ENCODE data around the gene KIF14.

Gene KIF14

DNA sequence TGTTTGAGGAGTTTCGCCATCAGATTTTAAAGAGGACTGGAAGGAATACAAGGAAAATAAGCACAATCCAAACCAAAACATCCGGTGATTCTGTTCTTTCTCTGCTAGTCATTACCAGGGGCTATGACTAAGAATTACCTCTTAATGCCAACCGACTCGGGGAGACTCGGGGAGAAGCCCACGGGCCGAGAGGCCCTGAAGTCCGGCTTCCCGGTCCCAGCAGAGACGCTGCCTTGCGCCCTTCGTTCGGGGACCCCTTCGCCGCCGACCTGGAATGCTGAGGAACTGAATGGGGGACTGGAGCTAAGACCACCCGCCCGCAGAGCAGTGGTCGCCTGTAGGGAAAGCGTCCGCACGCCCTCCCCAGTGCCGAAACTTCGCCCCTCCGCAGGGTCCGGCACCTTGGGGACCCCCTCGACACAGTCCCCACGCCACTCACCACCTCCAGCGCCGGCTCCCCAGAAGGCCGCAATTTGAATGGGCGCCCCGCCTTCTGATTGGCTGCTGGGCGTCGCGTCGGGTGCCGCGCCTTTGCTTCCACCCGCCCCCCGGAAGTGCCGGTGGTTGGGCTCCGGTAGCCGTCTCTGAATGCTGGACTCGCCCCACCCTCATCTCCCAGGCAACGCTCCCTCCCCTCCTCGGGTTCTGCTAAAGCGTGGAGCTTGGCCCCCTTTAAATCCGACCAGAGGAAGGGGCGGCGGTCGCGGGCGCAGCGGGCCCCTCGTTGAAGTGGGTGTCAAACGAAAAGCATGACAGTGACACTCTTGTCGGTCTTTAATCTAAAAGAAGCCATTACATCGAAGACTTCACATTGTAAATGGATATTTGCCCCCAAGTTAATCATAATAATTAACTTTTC is at the start of gene KIF14:
KIF14 (minus strand) TSS at position 479 of the 859 bp plus-strand sequence. CDS start 2,028 bp downstream, outside the sequence.
- DNase-seq (ENCODE audit: low read depth) = peak; percentile 79

GRCh38 chr1:200669314-200670241 is 49.0 kb upstream of the KIF14 start, which contains the start of gene DDX59:
Gene DDX59, minus strand, starts transcription at chr1:200669907. Its CDS starts 3,167 bp downstream, at chr1:200666740.
- peak; percentile 86 for DNase-seq (ENCODE audit: low read depth)

GRCh38 chr1:200668514-200669313 is 48.2 kb upstream of the KIF14 start:
- no peak for DNase-seq (ENCODE audit: low read depth)

DNA sequence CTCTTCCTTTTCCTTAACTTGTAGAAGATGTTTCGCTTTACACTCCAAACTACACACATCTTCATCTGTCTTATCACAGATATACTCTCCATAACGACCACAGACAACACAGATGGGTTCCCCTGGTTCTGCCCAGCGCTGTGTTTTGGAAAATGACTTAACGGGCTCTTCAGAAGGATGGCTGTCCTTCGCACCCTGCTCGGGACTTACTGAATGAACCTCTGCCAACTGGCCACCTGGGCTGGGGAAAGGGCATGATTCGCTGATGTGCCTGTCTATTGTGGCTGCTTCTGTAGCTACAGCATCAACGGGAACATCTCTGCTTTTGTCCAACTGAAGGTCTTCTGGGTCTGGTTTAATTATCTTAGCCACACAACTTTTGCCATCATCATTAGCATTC is 45.8 kb upstream of the KIF14 start:
- DNase-seq (ENCODE audit: low read depth) = no peak

DNA sequence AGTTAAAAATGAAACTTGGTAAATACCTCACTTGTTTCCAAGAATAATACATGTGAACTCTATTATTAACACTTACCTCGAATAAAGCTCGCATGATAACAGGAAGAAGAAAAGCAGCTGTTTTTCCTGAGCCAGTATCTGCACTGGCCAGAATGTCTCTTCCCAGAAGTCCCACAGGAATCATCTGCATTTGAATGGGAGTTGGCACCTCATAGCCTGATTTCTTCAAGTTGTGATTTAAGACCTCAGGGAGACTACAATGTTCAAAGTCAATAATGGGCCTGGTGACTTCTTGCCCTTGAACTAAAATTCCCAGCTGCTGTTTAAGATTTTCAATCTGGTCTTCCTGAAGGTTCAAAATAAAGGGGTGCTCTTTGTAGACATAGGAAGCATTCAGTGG is 45.3 kb upstream of the KIF14 start:
- no peak for DNase-seq (ENCODE audit: low read depth)

DNA sequence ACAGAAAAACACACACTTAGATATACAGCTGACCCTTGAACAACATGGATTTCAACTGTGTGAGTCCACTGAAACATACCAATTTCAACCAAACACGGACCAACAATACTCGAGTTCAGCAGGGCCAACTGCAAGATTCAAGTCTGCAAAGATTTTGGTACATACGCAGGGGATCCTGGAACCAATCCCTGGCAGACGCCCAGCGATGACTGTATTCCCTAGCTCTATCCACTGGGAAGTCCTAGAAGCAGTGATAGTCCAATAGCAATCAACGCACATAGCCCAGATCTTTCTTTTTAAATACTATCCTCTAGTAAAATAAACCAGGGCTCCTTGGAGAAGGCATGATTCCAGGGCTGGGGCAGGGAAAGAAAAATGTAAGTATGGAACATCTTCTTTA is 40.2 kb upstream of the KIF14 start:
- DNase-seq (ENCODE audit: low read depth) = no peak

DNA sequence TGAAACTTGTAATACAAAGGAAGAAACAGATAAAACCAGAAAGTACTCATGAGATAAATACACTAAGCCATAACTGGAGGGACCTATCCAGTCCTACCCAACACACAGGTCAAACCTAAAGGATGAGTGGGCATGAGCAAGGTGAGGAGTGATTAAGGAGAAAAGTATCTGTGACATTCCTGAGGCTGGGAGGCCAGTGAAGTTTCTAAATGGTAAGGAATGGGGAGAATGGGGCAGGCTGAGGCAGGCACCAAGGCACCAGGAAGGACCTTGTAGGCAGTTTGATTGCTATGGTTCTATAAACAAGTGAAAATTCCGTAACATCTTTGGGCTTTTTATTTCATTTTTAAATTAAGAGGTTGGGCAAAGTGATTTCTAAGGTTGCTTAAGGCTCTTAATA is 38.7 kb upstream of the KIF14 start:
- DNase-seq (ENCODE audit: low read depth) = no peak

GRCh38 chr1:200658037-200658818 is 37.7 kb upstream of the KIF14 start:
- DNase-seq (ENCODE audit: low read depth) = no peak

- DNase-seq (ENCODE audit: low read depth) = no peak
Measured at GRCh38 chr1:200654660-200655059, 34.1 kb upstream of the KIF14 start.

- no peak for DNase-seq (ENCODE audit: low read depth)
Measured at GRCh38 chr1:200653022-200653462, 32.5 kb upstream of the KIF14 start.

DNA sequence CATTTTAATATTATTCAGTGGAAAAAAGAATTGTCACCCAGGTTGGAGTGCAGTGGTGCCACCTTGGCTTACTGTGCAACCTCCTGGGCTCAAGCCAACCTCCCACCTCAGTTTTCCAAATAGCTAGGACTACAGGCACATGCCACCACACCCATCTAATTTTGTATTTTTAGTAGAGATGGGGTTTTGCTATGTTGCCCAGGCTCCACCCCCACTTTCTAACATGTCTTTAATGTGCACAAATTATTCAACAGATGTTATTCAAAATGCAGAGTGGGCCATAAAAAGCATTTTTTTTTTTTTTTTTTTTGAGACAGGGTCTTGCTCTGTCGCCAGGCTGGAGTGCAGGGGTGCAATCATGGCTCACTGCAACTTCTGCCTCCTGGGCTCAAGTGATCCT is 31.8 kb upstream of the KIF14 start:
- no peak for DNase-seq (ENCODE audit: low read depth)

DNA sequence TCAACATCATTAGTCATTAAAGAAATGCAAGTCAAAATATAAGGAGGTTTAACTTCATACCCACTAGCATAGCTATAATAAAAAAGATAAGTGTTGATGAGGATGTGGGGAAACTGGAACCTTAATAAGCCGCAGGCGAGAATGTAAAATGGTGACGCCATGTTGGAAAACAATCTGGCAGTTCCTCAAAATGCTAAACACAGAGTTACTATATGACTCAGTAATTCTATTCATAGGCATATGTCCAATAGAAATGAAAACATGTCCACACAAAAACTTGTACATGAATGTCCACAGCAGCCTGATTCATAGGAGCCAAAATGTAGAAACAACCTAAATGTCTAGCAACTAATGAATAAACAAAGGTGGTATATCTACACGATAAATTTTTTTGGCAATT is 26.0 kb upstream of the KIF14 start:
- DNase-seq (ENCODE audit: low read depth) = no peak

DNA sequence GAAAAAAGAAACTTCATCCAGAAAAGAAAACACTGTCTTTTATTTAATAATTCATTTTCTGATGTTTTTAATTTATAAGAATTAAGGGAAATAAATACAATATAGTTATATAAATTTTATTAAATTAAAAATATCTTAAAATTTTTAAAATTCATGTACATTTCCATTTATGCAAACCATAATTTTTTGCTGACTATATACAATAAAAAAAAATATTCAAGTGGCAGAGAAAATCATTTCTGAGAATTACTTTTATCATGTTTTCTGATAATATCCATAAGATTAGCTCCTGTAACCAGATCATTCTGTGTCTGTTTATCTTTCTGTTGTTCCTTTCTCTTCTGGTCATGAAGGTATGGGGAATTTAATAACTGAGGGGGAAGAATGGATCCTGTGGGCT is 23.5 kb upstream of the KIF14 start:
- DNase-seq (ENCODE audit: low read depth) = no peak

DNA sequence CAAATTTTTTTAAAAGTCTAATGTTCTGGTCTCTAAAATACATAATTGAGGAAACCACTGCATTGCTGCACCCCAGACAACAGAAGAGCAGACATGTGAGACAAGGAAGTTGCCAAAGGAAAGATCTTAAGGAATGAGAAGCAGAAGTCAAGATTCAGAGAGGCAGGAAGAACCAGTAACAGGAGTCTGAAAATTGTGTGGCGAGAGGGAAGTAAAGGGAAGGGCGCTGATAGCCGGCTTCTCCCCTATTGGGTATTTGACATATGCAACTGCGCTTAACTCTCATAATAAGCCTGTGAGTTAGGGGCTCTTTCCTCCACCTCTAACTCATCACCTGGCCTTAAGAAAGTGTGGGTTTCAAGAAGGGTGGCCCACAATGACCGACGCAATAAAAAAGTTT is 21.9 kb upstream of the KIF14 start:
- DNase-seq (ENCODE audit: low read depth) = no peak

- no peak for DNase-seq (ENCODE audit: low read depth)
Measured at GRCh38 chr1:200640963-200641401, 20.4 kb upstream of the KIF14 start.

- no peak for DNase-seq (ENCODE audit: low read depth)
Measured at GRCh38 chr1:200640373-200640962, 19.9 kb upstream of the KIF14 start.

DNA sequence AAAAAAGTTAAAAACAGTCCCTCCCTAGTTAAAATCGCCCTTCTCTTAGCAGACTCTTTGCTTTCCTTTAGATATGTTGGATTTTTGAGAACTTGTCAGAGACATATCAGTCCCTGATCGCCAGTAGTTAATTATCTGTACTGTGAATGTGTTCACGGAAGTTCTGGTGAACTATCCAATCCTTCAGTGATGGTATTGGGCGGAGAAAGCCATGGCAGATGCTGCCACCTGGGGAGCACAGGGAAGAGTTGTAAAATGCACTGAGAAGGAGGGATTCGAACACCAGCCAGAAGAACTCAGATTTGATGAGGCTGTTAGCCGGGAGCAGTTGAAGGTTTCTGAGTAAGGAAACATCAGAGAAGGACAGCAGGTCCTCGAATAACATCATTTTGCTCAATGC is 17.5 kb upstream of the KIF14 start:
- no peak for DNase-seq (ENCODE audit: low read depth)

DNA sequence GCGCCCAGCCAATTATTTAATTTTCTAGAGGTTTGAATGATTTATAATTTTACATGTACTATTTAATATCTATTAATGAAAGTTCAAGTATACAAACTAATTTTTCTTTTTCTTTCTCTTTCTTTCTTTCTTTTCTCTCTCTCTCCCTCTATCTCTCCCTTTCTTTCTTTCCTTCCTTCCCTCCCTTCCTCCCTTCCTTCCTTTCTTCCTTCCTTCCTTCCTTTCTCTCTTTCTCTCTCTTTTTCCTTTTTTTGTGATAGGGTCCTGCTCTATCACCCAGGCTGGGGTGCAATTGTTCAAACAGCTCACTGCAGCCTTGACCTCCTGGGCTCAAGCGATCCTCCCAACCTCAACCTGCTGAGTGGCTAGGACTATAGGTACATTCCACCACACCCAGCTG is 16.1 kb upstream of the KIF14 start:
- no peak for DNase-seq (ENCODE audit: low read depth)

- no peak for DNase-seq (ENCODE audit: low read depth)
Measured at GRCh38 chr1:200634261-200635122, 13.9 kb upstream of the KIF14 start.

- no peak for DNase-seq (ENCODE audit: low read depth)
Measured at GRCh38 chr1:200631375-200631774, 10.8 kb upstream of the KIF14 start.
